ENCODE results near the gene LENG9. TPM values are rescaled to one million over a fixed set of nuclear protein-coding genes. Genes with fewer than 3 reads are reported as not detected.

LENG9 gene
- total and polyA plus RNA-seq, 2 of the 13 experiments (the other 11 are each of a cell fraction or from before 2014, with no cell fraction given), result 0.75 to 2.9 TPM

- FAIRE-seq (no peak), ATAC-seq (no peak), DNase-seq (ENCODE audit: low spot score) (no peak)
- 48% methylated on average over 14 of the region's 18 CpGs for WGBS (ENCODE audit: low lambda C conversion rate)
- H3K4me3 ChIP-seq (replicated peaks in 1 of 3; ENCODE audit: insufficient read depth in 1 of 3, low read depth in 2 of 3, low read length in 3 of 3), result no peak overlapping the region
- peaks cover 2 to 20% of the 10 kb centered on the region in 2 experiments; a peak in 4 of 5 replicates for H3K27me3 ChIP-seq (ENCODE audit: control insufficient read depth in 1 of 2, insufficient read depth in 2 of 2, low read length in 2 of 2)
- H4K20me1 ChIP-seq (ENCODE audit: insufficient read depth, low read length), result no peaks in the 10 kb centered on the region
- intact Hi-C loops (cut with micrococcal nuclease; ENCODE audit: unreplicated experiment), result no loop called here
- no peaks in the 10 kb centered on the region for H3K79me2 ChIP-seq (ENCODE audit: insufficient read depth, low read length)
- in situ Hi-C loops (cut with HindIII; ENCODE audit: extremely low pct_ligation_motif_present, low pct_unique_long_range_greater_than_20kb), result no loop called here
- no peak overlapping the region for H3K4me2 ChIP-seq (ENCODE audit: low read depth, low read length)
- ChIA-PET CTCF (ENCODE audit: low intra/inter-chr PET ratio, low total read pairs) (no interaction called here), POLR2A (no interaction called here)
- H3K36me3 ChIP-seq (replicated peaks in 1 of 2; ENCODE audit: control insufficient read depth in 1 of 2, insufficient read depth in 2 of 2, low read length in 2 of 2), result no peaks in the 10 kb centered on the region
- no peak overlapping the region for H3K9ac ChIP-seq (ENCODE audit: insufficient read depth, low read depth, low read length)
- H3K4me1 ChIP-seq (ENCODE audit: insufficient read depth, low read length), result no peaks in the 10 kb centered on the region
- no peak overlapping the region for H3K27ac ChIP-seq (ENCODE audit: extremely low read length, insufficient read depth, low read length)
- no TSS peak for BruUV-seq (replicated peaks)
- H3K9me3 ChIP-seq (ENCODE audit: low read length), result no peaks in the 10 kb centered on the region
- TF ChIP-seq ZNF382 (CRISPR knock-in tag; IDR thresholded peaks at IDR 0.05; ENCODE audit: borderline replicate concordance), result no peak
- TF ChIP-seq ZNF234 (CRISPR knock-in tag; conservative IDR thresholded peaks at IDR 0.05), result no peak
- no peak for TF ChIP-seq BATF2 (CRISPR knock-in tag; IDR thresholded peaks at IDR 0.05)
- TF ChIP-seq HNRNPK (IDR thresholded peaks at IDR 0.05; ENCODE audit: low read depth, low read length, poor library complexity, severe bottlenecking), result no peak
- no peak for TF ChIP-seq ZNF670 (CRISPR knock-in tag; IDR thresholded peaks at IDR 0.05; ENCODE audit: borderline replicate concordance)
- TF ChIP-seq ZNF335 (CRISPR knock-in tag; IDR thresholded peaks at IDR 0.05), result no peak
- no peak for TF ChIP-seq ZNF547 (CRISPR knock-in tag; IDR thresholded peaks at IDR 0.05)
- TF ChIP-seq ZUFSP (CRISPR knock-in tag; IDR thresholded peaks at IDR 0.05; ENCODE audit: borderline replicate concordance), result no peak
- TF ChIP-seq CENPBD1 (CRISPR knock-in tag; IDR thresholded peaks at IDR 0.05; ENCODE audit: borderline replicate concordance, low read depth), result no peak
- no peak for TF ChIP-seq ZNF362 (CRISPR knock-in tag; IDR thresholded peaks at IDR 0.05; ENCODE audit: borderline replicate concordance)
- TF ChIP-seq GTF2F1 (IDR thresholded peaks at IDR 0.05; ENCODE audit: low read length), result no peak
- TF ChIP-seq ZNF558 (CRISPR knock-in tag; IDR thresholded peaks at IDR 0.05; ENCODE audit: borderline replicate concordance), result no peak
- no peak for TF ChIP-seq PRDM4 (CRISPR knock-in tag; IDR thresholded peaks at IDR 0.05; ENCODE audit: borderline replicate concordance)
- TF ChIP-seq JARID2 (CRISPR knock-in tag; IDR thresholded peaks at IDR 0.05; ENCODE audit: insufficient replicate concordance), result no peak
- no peak overlapping the region for H2AFZ ChIP-seq (ENCODE audit: low read length)
Observed at GRCh38 chr19:54492568-54492967, 29.0 kb upstream of the LENG9 start.

Data from HepG2 (cell line).